ENCODE data around the gene CRACR2A.

DNA sequence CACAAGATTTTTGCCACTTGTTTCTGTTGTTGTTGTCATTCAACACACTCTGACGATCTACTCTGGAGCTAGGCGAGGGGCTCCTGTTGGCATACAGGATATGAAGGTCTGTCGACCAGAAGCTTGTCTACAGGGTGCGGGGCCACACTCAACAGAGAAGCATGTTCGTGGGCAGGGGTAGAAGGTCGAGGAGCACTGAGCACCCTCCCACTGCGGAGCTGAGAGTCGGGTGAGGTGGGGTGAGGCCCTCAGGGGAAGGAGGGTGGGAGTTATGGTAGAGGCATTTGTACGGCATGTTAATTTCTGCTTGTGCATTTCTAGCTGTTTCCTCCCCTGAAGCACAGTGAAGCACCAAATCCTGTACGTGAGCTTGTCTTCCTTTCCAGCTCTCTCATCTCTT is 146.8 kb downstream of the CRACR2A start:
- TF ChIP-seq, protein P1, sequence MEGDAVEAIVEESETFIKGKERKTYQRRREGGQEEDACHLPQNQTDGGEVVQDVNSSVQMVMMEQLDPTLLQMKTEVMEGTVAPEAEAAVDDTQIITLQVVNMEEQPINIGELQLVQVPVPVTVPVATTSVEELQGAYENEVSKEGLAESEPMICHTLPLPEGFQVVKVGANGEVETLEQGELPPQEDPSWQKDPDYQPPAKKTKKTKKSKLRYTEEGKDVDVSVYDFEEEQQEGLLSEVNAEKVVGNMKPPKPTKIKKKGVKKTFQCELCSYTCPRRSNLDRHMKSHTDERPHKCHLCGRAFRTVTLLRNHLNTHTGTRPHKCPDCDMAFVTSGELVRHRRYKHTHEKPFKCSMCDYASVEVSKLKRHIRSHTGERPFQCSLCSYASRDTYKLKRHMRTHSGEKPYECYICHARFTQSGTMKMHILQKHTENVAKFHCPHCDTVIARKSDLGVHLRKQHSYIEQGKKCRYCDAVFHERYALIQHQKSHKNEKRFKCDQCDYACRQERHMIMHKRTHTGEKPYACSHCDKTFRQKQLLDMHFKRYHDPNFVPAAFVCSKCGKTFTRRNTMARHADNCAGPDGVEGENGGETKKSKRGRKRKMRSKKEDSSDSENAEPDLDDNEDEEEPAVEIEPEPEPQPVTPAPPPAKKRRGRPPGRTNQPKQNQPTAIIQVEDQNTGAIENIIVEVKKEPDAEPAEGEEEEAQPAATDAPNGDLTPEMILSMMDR (IDR thresholded peaks at IDR 0.05), result no peak
- no peak for TF ChIP-seq POLR2AphosphoS5 (IDR thresholded peaks at IDR 0.05; ENCODE audit: low read depth, low read length)
- TF ChIP-seq, protein P2, sequence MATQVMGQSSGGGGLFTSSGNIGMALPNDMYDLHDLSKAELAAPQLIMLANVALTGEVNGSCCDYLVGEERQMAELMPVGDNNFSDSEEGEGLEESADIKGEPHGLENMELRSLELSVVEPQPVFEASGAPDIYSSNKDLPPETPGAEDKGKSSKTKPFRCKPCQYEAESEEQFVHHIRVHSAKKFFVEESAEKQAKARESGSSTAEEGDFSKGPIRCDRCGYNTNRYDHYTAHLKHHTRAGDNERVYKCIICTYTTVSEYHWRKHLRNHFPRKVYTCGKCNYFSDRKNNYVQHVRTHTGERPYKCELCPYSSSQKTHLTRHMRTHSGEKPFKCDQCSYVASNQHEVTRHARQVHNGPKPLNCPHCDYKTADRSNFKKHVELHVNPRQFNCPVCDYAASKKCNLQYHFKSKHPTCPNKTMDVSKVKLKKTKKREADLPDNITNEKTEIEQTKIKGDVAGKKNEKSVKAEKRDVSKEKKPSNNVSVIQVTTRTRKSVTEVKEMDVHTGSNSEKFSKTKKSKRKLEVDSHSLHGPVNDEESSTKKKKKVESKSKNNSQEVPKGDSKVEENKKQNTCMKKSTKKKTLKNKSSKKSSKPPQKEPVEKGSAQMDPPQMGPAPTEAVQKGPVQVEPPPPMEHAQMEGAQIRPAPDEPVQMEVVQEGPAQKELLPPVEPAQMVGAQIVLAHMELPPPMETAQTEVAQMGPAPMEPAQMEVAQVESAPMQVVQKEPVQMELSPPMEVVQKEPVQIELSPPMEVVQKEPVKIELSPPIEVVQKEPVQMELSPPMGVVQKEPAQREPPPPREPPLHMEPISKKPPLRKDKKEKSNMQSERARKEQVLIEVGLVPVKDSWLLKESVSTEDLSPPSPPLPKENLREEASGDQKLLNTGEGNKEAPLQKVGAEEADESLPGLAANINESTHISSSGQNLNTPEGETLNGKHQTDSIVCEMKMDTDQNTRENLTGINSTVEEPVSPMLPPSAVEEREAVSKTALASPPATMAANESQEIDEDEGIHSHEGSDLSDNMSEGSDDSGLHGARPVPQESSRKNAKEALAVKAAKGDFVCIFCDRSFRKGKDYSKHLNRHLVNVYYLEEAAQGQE (IDR thresholded peaks at IDR 0.05; ENCODE audit: insufficient read depth in 1 of 2, low read depth in 2 of 2, low read length in 1 of 2), result no peak

Data from Panc1 (cell line).